ENCODE measurements around the gene TMEM30A.

TMEM30A gene

DNA sequence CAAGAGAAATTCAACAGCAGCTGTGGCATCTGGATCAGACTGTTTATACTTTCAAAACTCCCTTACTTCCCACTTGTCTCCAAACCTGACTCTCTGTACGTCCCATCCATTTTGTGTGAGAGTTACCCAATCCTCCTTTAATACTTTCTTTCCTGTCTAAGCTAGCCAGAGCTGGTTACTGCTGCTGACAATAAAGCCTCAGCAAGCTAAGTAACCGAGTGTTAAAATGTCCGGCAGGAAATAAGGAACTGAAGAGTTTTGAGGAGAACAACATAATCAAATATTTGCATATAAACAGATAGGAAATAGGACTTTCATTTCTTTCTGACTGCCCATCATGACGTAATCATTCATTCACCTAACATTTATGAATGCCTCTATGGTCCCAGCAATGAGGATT lies 11.6 kb downstream of the TMEM30A start (continued):
- TF ChIP-seq, protein P1, sequence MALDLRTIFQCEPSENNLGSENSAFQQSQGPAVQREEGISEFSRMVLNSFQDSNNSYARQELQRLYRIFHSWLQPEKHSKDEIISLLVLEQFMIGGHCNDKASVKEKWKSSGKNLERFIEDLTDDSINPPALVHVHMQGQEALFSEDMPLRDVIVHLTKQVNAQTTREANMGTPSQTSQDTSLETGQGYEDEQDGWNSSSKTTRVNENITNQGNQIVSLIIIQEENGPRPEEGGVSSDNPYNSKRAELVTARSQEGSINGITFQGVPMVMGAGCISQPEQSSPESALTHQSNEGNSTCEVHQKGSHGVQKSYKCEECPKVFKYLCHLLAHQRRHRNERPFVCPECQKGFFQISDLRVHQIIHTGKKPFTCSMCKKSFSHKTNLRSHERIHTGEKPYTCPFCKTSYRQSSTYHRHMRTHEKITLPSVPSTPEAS (tag by site-specific recombination; IDR thresholded peaks at IDR 0.05), result no peak
- TF ChIP-seq PATZ1 (tag by site-specific recombination; IDR thresholded peaks at IDR 0.05) (no peak), ZBTB1 (tag by site-specific recombination; IDR thresholded peaks at IDR 0.05) (no peak), ZNF112 (tag by site-specific recombination; IDR thresholded peaks at IDR 0.05) (no peak), ZBTB21 (tag by site-specific recombination; IDR thresholded peaks at IDR 0.05) (no peak)

GRCh38 chr6:75272145-75272840 lies 12.3 kb downstream of the TMEM30A start:
- peak; percentile 99 for TF ChIP-seq SETDB1 (IDR thresholded peaks at IDR 0.05; ENCODE audit: insufficient read length, low read length)
- TF ChIP-seq KLF9 (tag by site-specific recombination; IDR thresholded peaks at IDR 0.05; ENCODE audit: low read depth), result no peak
- no peak for TF ChIP-seq ZXDB (tag by site-specific recombination; IDR thresholded peaks at IDR 0.05)
- TF ChIP-seq, protein P2, sequence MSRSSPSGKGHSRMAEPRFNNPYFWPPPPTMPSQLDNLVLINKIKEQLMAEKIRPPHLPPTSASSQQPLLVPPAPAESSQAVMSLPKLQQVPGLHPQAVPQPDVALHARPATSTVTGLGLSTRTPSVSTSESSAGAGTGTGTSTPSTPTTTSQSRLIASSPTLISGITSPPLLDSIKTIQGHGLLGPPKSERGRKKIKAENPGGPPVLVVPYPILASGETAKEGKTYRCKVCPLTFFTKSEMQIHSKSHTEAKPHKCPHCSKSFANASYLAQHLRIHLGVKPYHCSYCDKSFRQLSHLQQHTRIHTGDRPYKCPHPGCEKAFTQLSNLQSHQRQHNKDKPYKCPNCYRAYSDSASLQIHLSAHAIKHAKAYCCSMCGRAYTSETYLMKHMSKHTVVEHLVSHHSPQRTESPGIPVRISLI (tag by site-specific recombination; IDR thresholded peaks at IDR 0.05), result no peak
- TF ChIP-seq PRDM10 (tag by site-specific recombination; IDR thresholded peaks at IDR 0.05), result peak; percentile 36; the same call in 1 of the 2 replicates
- peak; percentile 97 for TF ChIP-seq TRIM28 (IDR thresholded peaks at IDR 0.05; ENCODE audit: borderline replicate concordance, low read length)
- peak; percentile 76; the same call in 1 of the 2 replicates for TF ChIP-seq ZNF561 (tag by site-specific recombination; IDR thresholded peaks at IDR 0.05; ENCODE audit: borderline replicate concordance)
- H3K9me3 ChIP-seq (ENCODE audit: control insufficient read depth, insufficient read depth, low read depth, low read length), result 0 out of 2 replicates have a peak, but pooled peaks cover 2% of the 10 kb centered on the region
- no peak overlapping the region for H3K4me3 ChIP-seq (ENCODE audit: low read depth, low read length)
- H3K27ac ChIP-seq (ENCODE audit: extremely low read depth, low read depth, low read length), result peak overlapping the region; percentile 4; the same call in 1 of the 2 replicates
- peaks cover 0 to 22% of the 10 kb centered on the region in 2 experiments; a peak in 1 of 3 replicates for H3K36me3 ChIP-seq (ENCODE audit: control insufficient read depth in 2 of 2, insufficient read depth in 1 of 2, low read length in 2 of 2)
- ChIA-PET POLR2A (interaction anchor here (1.2 to 1.6 kb wide), 2 partner anchors 13 to 29 kb away, joined by 4 read pairs; partner anchors contain the start of genes COX7A2 and TMEM30A), CTCF (interaction anchor here (0.6 to 2.6 kb wide), 5 partner anchors 43 to 1942 kb away, joined by 3 to 8 read pairs (median 3); no protein-coding TSS in a partner anchor)
- peaks cover 9% of the 10 kb centered on the region for H3K4me1 ChIP-seq (ENCODE audit: control insufficient read depth, insufficient read depth, low read length)

- no peak overlapping the region for H3K4me3 ChIP-seq (ENCODE audit: low read depth, low read length)
- H3K9me3 ChIP-seq (ENCODE audit: control insufficient read depth, insufficient read depth, low read depth, low read length), result 0 out of 2 replicates have a peak, but pooled peaks cover 2% of the 10 kb centered on the region
- no peak overlapping the region for H3K27ac ChIP-seq (ENCODE audit: extremely low read depth, low read depth, low read length)
- peaks cover 14% of the 10 kb centered on the region for H3K4me1 ChIP-seq (ENCODE audit: control insufficient read depth, insufficient read depth, low read length)
- CTCF ChIA-PET, result interaction anchor here (1.2 to 3.2 kb wide), 8 partner anchors 10 to 256 kb away, joined by 5 to 38 read pairs (median 10); no protein-coding TSS in a partner anchor
- peaks cover 11 to 30% of the 10 kb centered on the region in 2 experiments; a peak in 2 of 3 replicates for H3K36me3 ChIP-seq (ENCODE audit: control insufficient read depth in 2 of 2, insufficient read depth in 1 of 2, low read length in 2 of 2)
- POLR2A ChIA-PET, result interaction anchor here (0.8 to 2.0 kb wide), 2 partner anchors 16 to 25 kb away, joined by 3 to 6 read pairs; partner anchors contain the start of genes COX7A2 and TMEM30A
- TF ChIP-seq ZNF521 (tag by site-specific recombination; IDR thresholded peaks at IDR 0.05), result no peak
- TF ChIP-seq ZNF585B (tag by site-specific recombination; IDR thresholded peaks at IDR 0.05), result no peak
- no peak for TF ChIP-seq PRDM6 (tag by site-specific recombination; IDR thresholded peaks at IDR 0.05)
- no peak for TF ChIP-seq ZNF26 (tag by site-specific recombination; IDR thresholded peaks at IDR 0.05)
- no peak for TF ChIP-seq ZNF146 (tag by site-specific recombination; IDR thresholded peaks at IDR 0.05)
- no peak for TF ChIP-seq KLF8 (tag by site-specific recombination; IDR thresholded peaks at IDR 0.05)
Measured at GRCh38 chr6:75268988-75269354, 15.6 kb downstream of the TMEM30A start.

All from HEK293 (cell line).